ENCODE measurements around the gene FAM83C. TPM values are rescaled to one million over a fixed set of nuclear protein-coding genes. Genes with fewer than 3 reads are reported as not detected.

The FAM83C gene
- total and polyA plus RNA-seq, 8 donors = 6.5 TPM; not detected in 7

- H3K27me3 ChIP-seq = no peaks in the 10 kb centered on the region
These were observed 20.3 kb downstream of the FAM83C start for GRCh38 chr20:35271904-35272303.

GRCh38 chr20:35271073-35271882, 20.9 kb downstream of the FAM83C start:
- Histone ChIP-seq H3K27ac (no peak overlapping the region), H3K4me1 (peaks cover 0 to 28% (median 24%) of the 10 kb centered on the region in 4 donors), H3K4me3 (no peak overlapping the region), H3K36me3 (peaks cover 11 to 81% (median 79%) of the 10 kb centered on the region in 4 donors), H3K9me3 (no peaks in the 10 kb centered on the region), H3K27me3 (no peaks in the 10 kb centered on the region)
- TF ChIP-seq POLR2AphosphoS5 (IDR thresholded peaks at IDR 0.05) (no peak), POLR2A (IDR thresholded peaks at IDR 0.05) (no peak), EP300 (IDR thresholded peaks at IDR 0.05) (no peak), CTCF (IDR thresholded peaks at IDR 0.05) (no peak)
- intact Hi-C loops (cut with DNase I; ENCODE audit: low total_unique reads) = no loop called here
- WGBS, 5 donors = 89 to 94% (median 91%) methylated on average over 20 of the region's 20 CpGs
- DNase-seq = no peak

More at GRCh38 chr20:35271904-35272303, 20.3 kb downstream of the FAM83C start:
- Histone ChIP-seq H3K4me3 (no peak overlapping the region), H3K36me3 (peaks cover 11 to 79% (median 74%) of the 10 kb centered on the region in 4 donors), H3K9me3 (no peaks in the 10 kb centered on the region), H3K27ac (no peak overlapping the region), H3K4me1 (peaks cover 6 to 34% (median 30%) of the 10 kb centered on the region in 4 donors)
- no peak for DNase-seq
- intact Hi-C loops (cut with DNase I; ENCODE audit: low total_unique reads) = no loop called here
- WGBS, 5 donors = 67 to 81% (median 74%) methylated on average over 7 of the region's 7 CpGs
- TF ChIP-seq CTCF (IDR thresholded peaks at IDR 0.05) (no peak), POLR2A (IDR thresholded peaks at IDR 0.05) (no peak), POLR2AphosphoS5 (IDR thresholded peaks at IDR 0.05) (no peak), EP300 (IDR thresholded peaks at IDR 0.05) (no peak)

- Histone ChIP-seq H3K4me3 (no peak overlapping the region), H3K27me3 (no peaks in the 10 kb centered on the region), H3K27ac (no peak overlapping the region), H3K4me1 (peaks cover 0 to 18% (median 14%) of the 10 kb centered on the region in 4 donors), H3K36me3 (peaks cover 11 to 79% (median 76%) of the 10 kb centered on the region in 4 donors), H3K9me3 (no peaks in the 10 kb centered on the region)
- TF ChIP-seq EP300 (IDR thresholded peaks at IDR 0.05) = no peak
- no peak for TF ChIP-seq POLR2AphosphoS5 (IDR thresholded peaks at IDR 0.05)
- no peak for TF ChIP-seq POLR2A (IDR thresholded peaks at IDR 0.05)
- no peak for TF ChIP-seq CTCF (IDR thresholded peaks at IDR 0.05)
- no peak for DNase-seq
- 85 to 91% (median 87%) methylated on average over 14 to 19 of the region's 19 CpGs for WGBS, 5 donors
- intact Hi-C loops (cut with DNase I; ENCODE audit: low total_unique reads) = no loop called here
These were observed 22.0 kb downstream of the FAM83C start for GRCh38 chr20:35270021-35270902.
